HUES64 (cell line): ENCODE results near the gene FOXP4.
A peak's percentile ranks its signal among the peaks of the same experiment; 100 is the strongest.

Experiments used
- H3K27ac ChIP-seq: 2 replicates; pipeline ENCODE4 v1.7.0; 2013; ENCODE audit warnings: low read depth, low read length, inconsistent platforms
- H3K27me3 ChIP-seq: 2 replicates; pipeline ENCODE4 v1.6.1; 2013; ENCODE audit warnings: mild to moderate bottlenecking, low read length; ENCODE audit not compliant: insufficient read depth
- H3K36me3 ChIP-seq: 2 replicates; pipeline ENCODE4 v1.6.1; 2013; ENCODE audit warnings: mild to moderate bottlenecking, low read length; ENCODE audit not compliant: insufficient read depth
- H3K4me1 ChIP-seq: 2 replicates; pipeline ENCODE4 v1.6.1; 2013; ENCODE audit warnings: mild to moderate bottlenecking, low read length, moderate library complexity; ENCODE audit not compliant: insufficient read depth
- H3K4me3 ChIP-seq: 2 replicates; pipeline ENCODE4 v1.5.1; 2013; ENCODE audit warnings: mild to moderate bottlenecking, low read length, moderate library complexity
- H3K9ac ChIP-seq: 2 replicates; pipeline ENCODE4 v1.6.1; 2013; ENCODE audit warnings: mild to moderate bottlenecking, low read depth, low read length
- H3K9me3 ChIP-seq: 2 replicates; pipeline ENCODE4 v1.6.1; 2013; ENCODE audit warnings: low read depth, low read length; ENCODE audit not compliant: insufficient read depth
- WGBS: fragments of 150-250, 120-280 bp; methylation state at CpG from one replicate; pipeline ENCODE4 v1.1.7; 2013; ENCODE audit warnings: missing lambda C conversion rate; 5-methylcytosine and 5-hydroxymethylcytosine counted together

FOXP4 gene

DNA sequence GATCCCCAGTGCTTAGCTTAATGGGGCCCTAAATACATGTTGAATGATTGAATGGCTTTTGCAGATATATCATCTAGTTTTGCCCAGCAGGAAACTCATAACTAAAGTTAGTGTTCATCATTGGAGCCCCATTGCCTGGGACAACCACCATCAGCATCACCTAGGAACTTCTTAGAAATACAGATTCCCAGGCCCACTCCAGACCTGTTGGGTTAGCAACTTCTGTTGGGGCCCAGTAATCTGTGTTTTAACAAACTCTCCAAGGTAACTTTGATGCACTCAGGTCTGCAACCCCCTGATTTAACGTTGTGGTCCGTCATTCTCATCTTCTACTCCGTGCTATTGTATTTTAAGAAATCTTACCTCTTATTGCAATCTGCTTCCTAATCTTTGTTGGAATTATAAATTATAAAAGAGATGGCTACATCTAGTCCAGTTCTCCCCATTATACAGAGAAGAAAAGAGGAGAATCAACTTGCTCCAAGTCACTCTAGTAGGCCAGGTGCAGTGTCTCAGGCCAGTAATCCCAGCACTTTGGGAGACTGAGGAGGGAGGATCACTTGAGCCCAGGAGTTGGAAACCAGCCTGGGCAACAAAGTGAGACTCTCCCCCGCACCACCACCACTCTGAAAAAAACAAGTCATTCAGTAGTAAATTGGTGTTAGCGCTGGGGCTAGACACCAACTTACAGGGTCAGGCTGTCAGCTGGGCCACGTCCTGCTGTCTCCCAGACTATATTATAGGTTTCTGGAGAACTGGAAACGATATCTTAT is 13.7 kb downstream of the FOXP4 start:
- no peaks in the 10 kb centered on the region for H3K36me3 ChIP-seq
- no peaks in the 10 kb centered on the region for H3K9me3 ChIP-seq
- H3K4me1 ChIP-seq, result peaks cover 61% of the 10 kb centered on the region
- H3K9ac ChIP-seq, result 0 out of 2 replicates have a peak overlapping the region, but pooled peaks have one; percentile 57
- H3K27ac ChIP-seq, result no peak overlapping the region
- peak overlapping the region; percentile 81 for H3K4me3 ChIP-seq
- 47% methylated on average over 5 of the region's 7 CpGs for WGBS
- peaks cover 59% of the 10 kb centered on the region for H3K27me3 ChIP-seq

DNA sequence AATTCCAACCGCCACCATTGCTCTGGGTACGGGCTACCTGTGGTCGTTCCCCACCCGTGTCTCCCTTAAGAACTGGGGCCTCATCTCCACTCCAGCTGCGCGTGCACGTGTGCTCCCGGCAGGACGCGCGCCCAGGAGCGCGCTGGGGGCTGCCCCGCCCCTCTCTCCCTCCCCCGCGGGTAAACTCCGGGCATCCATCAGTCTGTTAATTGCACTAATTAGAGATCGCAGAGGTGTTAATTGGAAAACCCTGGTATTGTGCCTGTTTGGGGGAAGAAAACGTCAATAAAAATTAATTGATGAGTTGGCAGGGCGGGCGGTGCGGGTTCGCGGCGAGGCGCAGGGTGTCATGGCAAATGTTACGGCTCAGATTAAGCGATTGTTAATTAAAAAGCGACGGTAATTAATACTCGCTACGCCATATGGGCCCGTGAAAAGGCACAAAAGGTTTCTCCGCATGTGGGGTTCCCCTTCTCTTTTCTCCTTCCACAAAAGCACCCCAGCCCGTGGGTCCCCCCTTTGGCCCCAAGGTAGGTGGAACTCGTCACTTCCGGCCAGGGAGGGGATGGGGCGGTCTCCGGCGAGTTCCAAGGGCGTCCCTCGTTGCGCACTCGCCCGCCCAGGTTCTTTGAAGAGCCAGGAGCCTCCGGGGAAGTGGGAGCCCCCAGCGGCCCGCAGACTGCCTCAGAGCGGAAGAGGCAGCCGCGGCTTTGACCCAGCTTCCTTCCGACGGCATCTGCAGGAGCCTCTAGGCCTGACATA is 14.4 kb downstream of the FOXP4 start:
- H3K4me3 ChIP-seq, result peak overlapping the region; percentile 81
- H3K27ac ChIP-seq, result peak overlapping the region; percentile 61; the same call in 1 of the 2 replicates
- peaks cover 53% of the 10 kb centered on the region for H3K4me1 ChIP-seq
- WGBS, result 3% methylated on average over 53 of the region's 53 CpGs
- no peaks in the 10 kb centered on the region for H3K9me3 ChIP-seq
- H3K9ac ChIP-seq, result peak overlapping the region; percentile 57
- no peaks in the 10 kb centered on the region for H3K36me3 ChIP-seq
- peaks cover 51% of the 10 kb centered on the region for H3K27me3 ChIP-seq

DNA sequence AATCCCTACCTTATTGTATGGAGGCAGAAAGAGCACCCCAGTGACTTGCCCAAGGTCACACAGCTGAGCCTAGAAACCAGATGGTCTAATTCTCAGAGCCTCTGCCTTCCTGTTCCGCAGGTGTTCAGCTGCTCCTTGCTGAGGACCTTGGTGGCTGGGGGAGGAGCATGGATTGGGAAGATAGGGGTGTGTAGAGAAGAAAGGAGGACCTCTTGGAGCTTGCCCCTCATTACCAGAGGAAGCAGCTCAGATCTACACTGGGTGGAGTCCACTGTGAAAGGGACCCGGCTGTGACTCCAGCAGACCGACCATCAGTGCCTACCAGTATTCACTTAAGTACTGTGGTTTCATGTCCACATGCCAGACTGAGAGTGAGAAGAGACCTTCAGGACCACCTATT is 15.2 kb downstream of the FOXP4 start:
- peak overlapping the region; percentile 61; the same call in 1 of the 2 replicates for H3K27ac ChIP-seq
- peaks cover 48% of the 10 kb centered on the region for H3K4me1 ChIP-seq
- no peaks in the 10 kb centered on the region for H3K9me3 ChIP-seq
- no peak overlapping the region for H3K9ac ChIP-seq
- WGBS, result 64% methylated on average over 3 of the region's 3 CpGs
- peak overlapping the region; percentile 81 for H3K4me3 ChIP-seq
- H3K36me3 ChIP-seq, result peaks cover 2% of the 10 kb centered on the region; the same call in 1 of the 2 replicates
- peaks cover 44% of the 10 kb centered on the region for H3K27me3 ChIP-seq

DNA sequence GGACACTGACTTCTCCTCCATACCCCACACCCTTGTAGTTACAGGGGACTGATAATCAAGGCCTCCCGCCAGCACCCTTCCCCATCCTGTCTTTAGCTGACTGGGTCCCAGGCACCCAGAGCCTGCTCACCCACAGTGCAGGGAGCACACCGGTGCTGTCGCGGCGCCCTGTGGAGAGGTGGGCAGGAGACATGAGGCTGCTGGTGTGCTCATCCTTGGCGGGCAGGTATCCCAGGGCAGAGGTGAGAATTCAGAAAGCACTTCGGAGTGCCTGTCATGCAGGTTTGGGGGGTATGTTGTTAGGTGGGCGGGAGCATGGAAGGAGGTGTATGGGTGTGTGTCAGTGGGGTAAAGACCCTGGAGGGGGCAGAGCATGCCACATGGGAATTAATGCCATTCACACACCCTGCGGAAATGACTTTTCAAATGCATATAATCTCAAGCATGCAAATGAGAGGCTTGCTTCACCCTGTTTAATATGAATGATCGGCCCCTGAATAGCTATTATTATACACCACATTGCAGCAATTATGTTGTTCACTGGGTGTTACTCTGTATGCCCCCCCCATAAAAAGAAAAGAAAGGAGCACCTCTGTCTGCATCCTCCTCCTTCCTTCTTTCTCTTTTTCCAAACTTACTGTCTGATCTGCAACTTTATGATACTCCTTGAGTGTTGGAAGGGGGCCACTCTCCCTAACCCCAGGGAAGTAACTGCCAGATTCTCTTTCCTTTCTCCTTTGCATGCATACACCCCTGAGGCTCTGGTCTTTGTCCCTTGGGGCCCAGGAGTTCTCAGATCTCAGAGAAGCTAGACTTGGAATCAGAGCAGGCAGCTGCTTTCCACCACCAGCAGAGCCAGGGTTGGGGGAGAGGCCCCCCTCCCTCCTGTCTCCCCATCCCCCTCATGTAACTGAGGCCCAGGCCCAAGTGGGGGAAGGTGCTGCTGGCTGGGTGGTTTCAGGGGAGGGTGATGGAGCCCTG is 16.0 kb downstream of the FOXP4 start:
- peaks cover 7% of the 10 kb centered on the region; the same call in 1 of the 2 replicates for H3K36me3 ChIP-seq
- peak overlapping the region; percentile 27 for H3K4me3 ChIP-seq
- peak overlapping the region; percentile 65; the same call in 1 of the 2 replicates for H3K27ac ChIP-seq
- H3K9me3 ChIP-seq, result no peaks in the 10 kb centered on the region
- peaks cover 36% of the 10 kb centered on the region for H3K27me3 ChIP-seq
- H3K4me1 ChIP-seq, result peaks cover 42% of the 10 kb centered on the region
- 35% methylated on average over 10 of the region's 10 CpGs for WGBS
- no peak overlapping the region for H3K9ac ChIP-seq

DNA sequence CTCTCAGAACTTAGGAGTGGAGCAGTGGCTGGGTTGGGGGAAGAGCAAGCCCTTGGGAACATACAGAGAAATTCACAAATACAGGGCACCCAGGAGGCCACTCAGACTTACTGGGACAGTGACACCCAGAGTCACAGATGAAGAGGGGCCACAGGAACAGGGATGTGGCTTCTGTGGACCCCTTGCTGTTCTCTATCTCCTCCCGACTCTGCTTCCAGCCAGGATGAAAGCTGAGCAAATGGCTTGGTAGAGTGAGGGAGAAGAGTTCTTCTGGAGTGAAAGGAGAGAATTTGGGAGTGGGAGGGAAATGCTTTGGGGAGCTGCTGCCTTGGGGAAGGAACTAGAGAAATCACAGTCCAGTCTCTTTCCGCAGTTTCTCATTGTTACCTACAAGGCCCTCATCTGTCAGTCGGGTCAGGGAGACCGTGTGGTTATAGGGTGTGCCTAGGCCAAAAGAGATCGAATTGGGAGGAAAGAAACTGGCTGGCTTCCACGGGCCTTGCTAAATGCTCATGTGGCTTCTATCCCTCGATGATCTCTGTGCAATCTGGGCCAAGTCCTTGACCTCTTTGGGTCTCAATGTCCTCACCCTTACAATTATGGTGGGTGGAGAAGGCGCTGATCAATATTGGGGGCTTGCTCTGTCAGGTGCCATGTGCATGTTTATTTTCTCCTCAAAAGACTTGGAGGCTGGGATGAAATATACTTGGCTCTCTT is 17.0 kb downstream of the FOXP4 start:
- Histone ChIP-seq H3K9ac (no peak overlapping the region), H3K4me3 (peak overlapping the region; percentile 15; the same call in 1 of the 2 replicates), H3K27me3 (peaks cover 26% of the 10 kb centered on the region), H3K4me1 (peaks cover 35% of the 10 kb centered on the region), H3K9me3 (no peaks in the 10 kb centered on the region), H3K27ac (peak overlapping the region; percentile 65; the same call in 1 of the 2 replicates), H3K36me3 (peaks cover 7% of the 10 kb centered on the region; the same call in 1 of the 2 replicates)
- 74% methylated on average over 8 of the region's 8 CpGs for WGBS

DNA sequence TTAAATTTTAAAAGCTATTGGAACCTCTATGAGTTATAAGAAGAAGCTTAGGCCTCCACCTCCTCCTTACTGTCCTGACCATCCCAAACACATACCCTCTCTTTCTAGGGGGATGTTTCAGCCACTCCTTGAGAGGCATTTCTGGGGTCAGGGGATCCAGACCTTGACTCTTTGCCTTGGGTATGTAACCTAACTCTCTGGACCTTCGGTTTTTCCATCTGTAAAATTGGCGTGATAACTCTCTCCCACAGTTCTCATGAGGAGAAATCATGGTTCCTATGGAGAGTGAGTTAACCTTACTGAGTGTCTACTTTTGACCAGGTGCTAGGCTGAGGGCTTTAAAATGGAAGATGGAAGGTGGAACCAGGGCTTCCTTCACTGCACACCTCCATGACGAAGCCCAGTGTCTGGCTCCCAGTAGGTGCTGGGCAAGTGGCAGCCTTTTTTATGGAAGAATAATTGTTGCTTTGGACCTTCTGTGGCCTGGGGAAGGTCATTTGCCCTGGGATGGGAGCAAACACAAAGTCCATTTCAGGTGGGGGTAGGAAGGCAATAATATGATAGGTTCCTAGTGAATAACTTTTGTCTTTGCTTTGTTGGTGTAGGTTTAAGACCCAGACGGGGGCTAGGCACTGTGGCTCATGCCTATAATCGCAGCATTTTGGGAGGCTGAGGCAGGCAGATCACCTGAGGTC is 18.4 kb downstream of the FOXP4 start:
- Histone ChIP-seq H3K27me3 (peaks cover 12% of the 10 kb centered on the region), H3K27ac (no peak overlapping the region), H3K4me3 (no peak overlapping the region), H3K9me3 (no peaks in the 10 kb centered on the region), H3K4me1 (peaks cover 47% of the 10 kb centered on the region), H3K36me3 (peaks cover 7% of the 10 kb centered on the region; the same call in 1 of the 2 replicates), H3K9ac (no peak overlapping the region)
- WGBS, result 93% methylated on average over 5 of the region's 5 CpGs

DNA sequence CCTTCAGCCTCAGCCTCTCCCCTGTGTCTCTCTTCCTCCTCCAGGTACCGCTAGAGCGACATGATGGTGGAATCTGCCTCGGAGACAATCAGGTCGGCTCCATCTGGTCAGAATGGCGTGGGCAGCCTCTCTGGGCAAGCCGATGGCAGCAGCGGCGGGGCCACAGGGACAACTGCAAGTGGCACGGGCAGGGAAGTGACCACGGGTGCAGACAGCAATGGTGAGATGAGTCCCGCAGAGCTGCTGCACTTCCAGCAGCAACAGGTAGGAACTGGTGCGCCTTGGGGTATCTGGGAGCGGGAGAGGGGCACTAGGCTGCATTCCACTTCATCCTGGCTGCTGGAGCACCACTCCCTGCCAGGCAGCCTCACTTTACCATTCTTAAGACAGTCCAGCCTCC is 19.5 kb downstream of the FOXP4 start:
- H3K4me1 ChIP-seq, result peaks cover 52% of the 10 kb centered on the region
- no peak overlapping the region for H3K9ac ChIP-seq
- peaks cover 5% of the 10 kb centered on the region for H3K27me3 ChIP-seq
- peaks cover 7% of the 10 kb centered on the region; the same call in 1 of the 2 replicates for H3K36me3 ChIP-seq
- no peaks in the 10 kb centered on the region for H3K9me3 ChIP-seq
- H3K27ac ChIP-seq, result no peak overlapping the region
- WGBS, result 92% methylated on average over 13 of the region's 13 CpGs
- H3K4me3 ChIP-seq, result no peak overlapping the region

DNA sequence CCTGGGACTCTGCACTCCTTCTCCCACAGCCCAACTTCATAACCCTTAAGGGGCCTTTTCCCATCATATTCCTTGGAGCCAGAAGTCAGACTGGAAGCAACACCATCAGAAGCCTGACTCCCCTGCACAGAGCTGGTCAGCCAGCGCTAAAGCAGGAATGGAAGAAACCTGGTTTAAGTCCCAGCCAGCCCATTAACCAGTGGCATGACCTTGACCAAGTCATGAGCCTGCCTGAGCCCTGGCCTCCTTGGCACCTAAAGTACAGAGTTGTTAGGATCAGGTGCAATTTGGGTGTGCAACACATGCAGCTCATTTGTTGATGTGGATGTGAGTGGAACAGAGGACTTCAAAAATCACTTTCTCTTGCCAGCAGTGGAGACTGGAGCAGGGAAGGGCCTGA is 20.8 kb downstream of the FOXP4 start:
- H3K4me3 ChIP-seq, result no peak overlapping the region
- H3K27me3 ChIP-seq, result no peaks in the 10 kb centered on the region
- no peak overlapping the region for H3K27ac ChIP-seq
- H3K36me3 ChIP-seq, result peaks cover 7% of the 10 kb centered on the region; the same call in 1 of the 2 replicates
- no peaks in the 10 kb centered on the region for H3K9me3 ChIP-seq
- peaks cover 55% of the 10 kb centered on the region for H3K4me1 ChIP-seq
- 94% methylated on average over 1 of the region's 1 CpG for WGBS
- H3K9ac ChIP-seq, result no peak overlapping the region

DNA sequence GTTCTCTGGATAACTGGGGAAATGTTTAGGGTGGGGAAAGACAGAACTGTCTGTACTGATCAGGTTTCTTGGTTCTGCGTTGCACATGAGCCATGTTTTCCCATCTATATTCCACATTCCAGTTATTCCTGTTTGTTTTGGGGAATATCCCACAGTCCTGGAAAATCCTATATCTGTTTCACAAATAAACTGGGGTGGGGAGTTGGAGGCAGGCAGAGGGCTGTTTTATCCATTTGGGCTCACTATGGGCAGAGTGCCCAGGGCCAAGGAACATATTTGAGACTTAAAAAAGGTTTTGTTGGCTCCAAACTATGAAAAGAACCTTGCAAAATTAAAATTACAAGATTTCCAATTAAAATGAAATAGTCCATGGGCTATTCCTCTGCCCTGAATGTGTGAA is 21.5 kb downstream of the FOXP4 start:
- H3K27ac ChIP-seq, result no peak overlapping the region
- 100% methylated on average over 1 of the region's 1 CpG for WGBS
- no peak overlapping the region for H3K4me3 ChIP-seq
- no peaks in the 10 kb centered on the region for H3K9me3 ChIP-seq
- no peaks in the 10 kb centered on the region for H3K27me3 ChIP-seq
- peaks cover 55% of the 10 kb centered on the region for H3K4me1 ChIP-seq
- H3K9ac ChIP-seq, result no peak overlapping the region
- H3K36me3 ChIP-seq, result peaks cover 7% of the 10 kb centered on the region; the same call in 1 of the 2 replicates
